RPMI7951 (cell line): ENCODE results near the gene RBM4. TPM values are rescaled to one million over a fixed set of nuclear protein-coding genes. Genes with fewer than 3 reads are reported as not detected.

Experiments
- DNase-seq: peaks from one replicate; pipeline ENCODE4 v3.0.0-alpha.2; 2012; ENCODE audit warnings: low read depth
- total RNA-seq: library from RNA; depleted of rRNA; stranded (reverse); fragments of >200 nt; shearing (Covaris generic); gene quantifications from 2 replicates; pipeline ENCODE4 v1.2.3, GENCODE V29; 2014

The RBM4 gene
- total RNA-seq, 1 experiment from 2014 or later, result 126 TPM

DNA sequence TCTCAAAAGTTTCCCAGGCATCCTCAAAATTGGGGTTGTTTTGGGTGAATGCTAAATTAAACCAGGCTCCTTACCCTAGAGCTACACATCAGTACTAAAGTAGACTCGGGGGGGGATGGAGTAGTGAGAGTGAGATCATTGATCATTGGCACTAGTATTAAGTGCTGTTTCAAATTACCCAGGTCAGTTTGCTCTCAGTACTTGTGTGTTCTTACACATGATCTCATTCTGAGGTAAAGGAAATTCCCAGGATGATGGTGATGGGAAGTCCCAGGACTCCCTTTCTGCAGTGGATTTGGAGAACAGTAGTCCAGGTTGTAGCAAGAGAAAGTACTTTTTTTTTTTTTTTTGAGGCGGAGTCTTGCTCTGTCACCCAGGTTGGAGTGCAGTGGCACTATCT lies 12.5 kb downstream of the RBM4 start:
- no peak for DNase-seq

DNA sequence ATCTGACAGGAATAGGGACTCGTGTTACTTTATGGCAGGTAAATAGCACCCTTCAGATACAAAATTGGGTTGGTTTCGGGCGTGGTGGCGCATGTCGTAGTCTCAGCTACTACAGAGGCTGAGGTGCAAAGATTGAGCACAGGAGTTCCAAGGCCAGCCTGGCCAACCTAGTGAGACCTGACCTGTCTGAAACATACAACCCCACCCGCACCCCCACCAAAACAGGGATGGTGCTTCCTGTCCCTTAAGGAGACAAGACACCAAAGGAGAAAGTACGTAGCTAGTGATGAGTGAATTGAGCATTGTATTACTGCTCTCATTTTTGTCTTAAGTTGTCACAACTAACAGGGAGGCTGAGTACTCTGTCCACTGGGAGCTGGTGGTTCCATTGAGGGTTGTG lies 14.1 kb downstream of the RBM4 start:
- no peak for DNase-seq

DNA sequence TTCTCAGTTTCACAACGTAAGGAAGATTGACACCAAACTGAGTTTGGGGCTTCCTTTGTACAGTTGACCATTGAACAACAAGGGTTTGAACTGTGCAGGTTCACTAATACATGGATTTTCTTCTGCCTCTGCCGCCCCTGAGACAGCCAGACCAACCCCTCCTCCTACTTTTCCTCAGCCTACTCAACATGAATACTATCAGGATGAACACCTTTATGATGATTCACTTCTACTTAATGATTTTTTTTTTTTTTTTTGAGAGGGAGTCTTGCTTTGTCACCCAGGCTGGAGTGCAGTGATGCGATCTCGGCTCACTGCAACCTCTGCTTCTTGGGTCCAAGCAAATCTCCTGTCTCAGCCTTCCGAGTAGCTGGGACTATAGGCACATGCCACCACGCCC lies 14.6 kb downstream of the RBM4 start:
- no peak for DNase-seq

DNA sequence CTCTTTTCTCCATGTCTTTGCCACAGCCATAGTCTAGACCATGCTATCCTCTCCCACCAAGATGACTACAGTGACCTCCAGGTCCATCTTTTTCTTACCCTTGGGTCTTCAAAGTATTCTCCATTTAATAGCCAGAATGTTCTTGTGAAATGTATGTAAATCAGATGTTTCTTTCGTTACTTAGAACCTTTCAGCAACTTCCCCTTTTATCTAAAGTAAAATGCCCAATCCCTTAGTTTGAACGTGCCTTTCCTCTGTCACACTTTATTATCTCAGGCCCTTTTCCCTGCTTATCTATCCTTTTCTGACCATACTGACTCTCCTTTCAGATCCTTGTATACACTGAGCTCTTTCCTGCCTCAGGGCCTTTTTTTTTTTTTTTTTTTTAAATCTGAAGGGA lies 21.3 kb downstream of the RBM4 start:
- DNase-seq, result no peak

DNA sequence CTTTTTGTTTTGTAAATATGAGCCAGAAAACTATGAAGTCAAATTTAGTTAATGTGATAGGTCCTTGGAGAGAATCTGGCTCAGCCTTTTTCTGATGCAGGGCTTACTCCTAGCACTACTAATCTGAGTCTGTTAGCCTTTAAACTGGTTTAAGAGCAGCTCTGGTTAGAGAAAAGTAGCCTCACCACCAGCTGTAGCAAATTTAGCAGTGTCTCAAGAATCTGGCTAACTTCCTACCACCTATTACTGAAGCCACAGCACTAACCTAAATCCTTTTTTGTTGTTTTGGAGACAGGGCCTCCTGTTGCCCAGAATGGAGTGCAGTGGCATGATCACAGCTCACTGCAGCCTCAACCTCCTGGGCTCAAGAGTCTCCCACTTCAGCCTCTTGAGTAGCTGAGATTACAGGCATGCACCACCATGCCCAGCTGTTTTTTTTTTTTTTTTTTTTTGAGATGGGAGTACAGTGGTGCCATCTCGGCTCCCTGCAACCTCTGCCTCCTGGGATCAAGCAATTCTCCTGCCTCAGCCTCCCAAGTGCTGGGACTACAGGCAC lies 25.3 kb downstream of the RBM4 start:
- DNase-seq, result no peak

DNA sequence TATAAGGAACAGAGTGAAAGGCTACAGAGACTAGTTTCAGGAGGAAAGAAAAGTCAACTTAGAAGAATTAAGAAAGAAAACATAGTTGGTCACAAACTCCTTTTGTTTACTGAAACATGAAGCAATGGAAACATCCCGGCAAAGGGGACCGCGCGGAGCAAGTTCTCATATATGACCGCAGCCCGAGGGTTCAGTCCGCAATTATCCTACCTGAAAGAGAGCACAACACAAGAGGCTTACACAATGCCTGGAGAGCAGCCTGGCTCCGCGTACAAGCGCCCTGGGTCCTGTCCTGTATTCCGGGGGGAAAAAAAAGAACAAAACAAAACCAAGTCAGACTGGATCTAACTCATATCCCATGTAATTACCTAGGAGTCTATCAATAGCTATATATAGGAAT lies 26.9 kb downstream of the RBM4 start:
- no peak for DNase-seq

DNA sequence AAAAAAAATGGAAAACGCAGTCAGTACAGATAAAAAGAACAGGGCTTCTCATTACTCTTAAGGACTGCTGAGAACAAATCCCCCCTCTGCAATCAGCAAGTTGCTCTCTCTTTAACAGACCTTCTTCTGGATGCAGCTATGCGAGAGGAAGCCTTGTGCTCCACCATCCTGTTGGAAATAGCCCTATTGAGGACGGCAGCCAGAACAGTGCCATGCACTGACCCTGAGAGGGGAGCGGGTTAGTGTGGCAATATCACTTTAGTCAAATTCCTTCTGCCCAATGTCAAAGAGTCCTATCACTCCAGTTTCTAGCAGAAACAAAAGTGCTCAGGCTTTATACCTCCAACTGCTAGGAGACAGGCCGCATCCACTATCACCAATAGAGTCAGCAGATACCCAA lies 32.3 kb downstream of the RBM4 start:
- DNase-seq, result no peak

DNA sequence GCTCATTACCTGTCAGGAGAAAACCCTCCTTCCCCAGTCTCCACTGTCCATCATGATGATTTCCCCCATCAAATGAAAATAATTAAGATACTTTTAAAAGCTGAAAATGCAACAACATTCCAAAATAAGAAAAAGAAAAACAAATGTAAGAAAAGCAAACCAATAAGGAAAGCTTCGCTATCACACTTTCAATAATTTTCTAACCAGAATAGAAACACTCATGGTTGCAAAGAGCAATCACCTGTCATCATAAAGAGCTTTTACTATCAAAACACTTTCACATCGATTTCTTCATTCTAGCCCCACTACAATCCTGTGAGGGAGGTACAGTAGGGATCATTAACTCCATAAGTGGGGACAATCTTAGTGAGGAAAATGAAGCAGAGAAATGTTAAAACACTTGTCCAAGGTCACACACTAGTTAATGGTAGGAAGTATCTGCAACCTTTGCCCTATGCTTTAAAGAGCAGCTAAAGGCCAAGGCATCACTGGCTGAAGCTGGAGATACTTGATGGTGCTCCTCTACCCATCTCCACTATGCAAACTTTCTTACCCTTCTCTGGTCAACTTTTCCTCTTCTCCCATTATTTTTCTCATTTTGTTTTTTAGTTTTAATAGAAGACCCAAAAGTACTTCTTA lies 36.6 kb downstream of the RBM4 start:
- no peak for DNase-seq

DNA sequence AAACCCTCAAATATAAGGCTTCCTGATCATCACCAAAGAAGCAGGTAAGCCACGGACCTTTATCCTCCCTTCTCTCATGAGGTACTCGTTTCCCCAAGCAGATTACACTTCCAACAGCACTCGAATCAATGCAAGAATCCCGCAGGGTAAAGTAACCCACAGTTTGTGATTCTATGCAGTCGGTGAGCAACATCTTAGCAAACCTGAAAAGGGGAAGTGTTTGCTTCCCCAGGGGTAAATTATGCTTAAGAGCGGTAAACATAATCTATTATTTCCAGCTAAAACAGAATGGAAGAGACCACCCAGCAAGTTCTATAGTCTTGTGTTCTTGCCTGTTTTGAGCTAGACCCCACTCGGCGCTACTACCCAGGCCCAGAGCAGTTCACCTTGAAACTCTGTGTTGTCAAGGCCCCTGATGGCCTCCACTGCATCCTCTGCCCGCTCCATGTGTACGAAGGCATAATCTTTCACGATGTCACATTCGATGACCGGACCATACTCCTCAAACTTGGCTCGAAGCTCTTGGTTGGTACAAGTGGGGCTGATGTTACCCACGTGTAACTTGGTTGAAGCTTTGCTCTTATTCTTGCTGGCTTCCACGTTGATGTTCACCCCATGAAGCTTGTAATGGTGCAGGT lies 37.9 kb downstream of the RBM4 start:
- no peak for DNase-seq

DNA sequence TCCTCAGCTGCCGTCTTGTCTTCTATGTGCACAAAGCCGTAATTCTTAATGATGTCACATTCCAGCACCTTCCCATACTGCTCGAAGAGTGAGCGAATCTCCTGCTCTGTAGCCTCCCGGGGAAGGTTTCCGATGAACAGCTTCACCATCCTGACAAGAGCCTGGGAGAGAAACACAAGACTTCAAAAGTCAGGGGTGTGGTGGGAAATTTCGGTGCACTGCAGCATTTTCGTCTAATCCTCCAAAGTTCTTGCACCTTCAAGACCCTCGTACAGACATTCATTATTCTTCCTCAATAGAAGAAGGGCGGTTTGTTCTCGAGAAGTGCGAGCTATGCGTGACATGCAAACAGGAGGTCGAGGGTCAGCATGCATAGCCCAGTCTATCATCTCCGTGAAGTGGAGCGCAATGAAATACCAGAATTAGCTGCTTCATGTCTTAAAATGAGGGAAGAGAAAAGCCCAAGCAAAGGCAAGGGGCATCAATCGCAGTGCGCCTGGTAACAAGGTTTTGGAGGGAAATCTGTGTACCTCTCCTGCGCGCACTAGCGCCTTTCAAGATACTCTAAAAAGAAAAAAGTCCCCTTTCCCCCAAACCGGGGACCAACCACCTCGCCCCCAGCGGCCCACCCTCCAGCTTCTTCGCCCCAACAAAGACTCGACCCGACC lies 38.6 kb downstream of the RBM4 start:
- no peak for DNase-seq

DNA sequence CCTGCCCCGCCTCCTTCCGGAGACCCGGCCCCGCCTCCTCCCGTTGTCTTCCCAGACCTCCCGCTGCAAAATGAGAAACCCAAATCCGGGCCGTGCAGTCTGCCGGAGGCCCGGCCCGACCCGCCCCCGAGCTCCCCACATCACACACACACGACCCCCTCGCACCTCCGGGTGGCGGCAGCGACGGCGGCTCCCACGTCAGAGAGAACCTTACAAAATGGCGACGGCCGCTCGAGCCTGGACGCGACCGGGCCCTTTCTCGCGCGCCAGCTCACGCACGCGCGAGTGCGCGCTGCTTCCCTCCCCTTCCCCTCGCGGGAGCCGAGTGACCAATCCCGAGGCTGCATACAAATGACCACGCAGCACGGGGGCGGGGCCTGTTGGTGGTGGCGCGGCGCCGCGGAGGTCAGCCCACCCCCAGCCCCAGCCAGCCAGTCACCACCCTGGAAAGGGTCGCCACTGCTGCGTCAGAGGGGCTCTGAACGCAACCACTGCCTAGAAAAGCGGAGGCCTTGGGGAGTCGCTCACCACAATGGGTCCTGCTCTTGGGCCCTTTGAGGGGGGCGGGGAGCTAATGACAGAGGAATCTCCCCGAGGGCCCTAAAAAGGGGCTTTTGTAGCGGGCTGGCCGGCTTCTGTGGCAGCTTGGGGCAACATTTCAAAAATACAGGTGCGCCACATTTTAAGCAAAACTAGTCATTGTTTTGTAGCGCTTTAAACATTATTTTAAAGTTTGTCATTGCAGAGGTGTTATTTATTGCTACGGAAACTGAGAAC lies 39.3 kb downstream of the RBM4 start, which contains the start of gene RBM4B:
TSS of gene RBM4B (minus strand) at position 289 of the 777 bp plus-strand sequence. CDS start 808 bp downstream, outside the sequence.
- peak; percentile 93 for DNase-seq

DNA sequence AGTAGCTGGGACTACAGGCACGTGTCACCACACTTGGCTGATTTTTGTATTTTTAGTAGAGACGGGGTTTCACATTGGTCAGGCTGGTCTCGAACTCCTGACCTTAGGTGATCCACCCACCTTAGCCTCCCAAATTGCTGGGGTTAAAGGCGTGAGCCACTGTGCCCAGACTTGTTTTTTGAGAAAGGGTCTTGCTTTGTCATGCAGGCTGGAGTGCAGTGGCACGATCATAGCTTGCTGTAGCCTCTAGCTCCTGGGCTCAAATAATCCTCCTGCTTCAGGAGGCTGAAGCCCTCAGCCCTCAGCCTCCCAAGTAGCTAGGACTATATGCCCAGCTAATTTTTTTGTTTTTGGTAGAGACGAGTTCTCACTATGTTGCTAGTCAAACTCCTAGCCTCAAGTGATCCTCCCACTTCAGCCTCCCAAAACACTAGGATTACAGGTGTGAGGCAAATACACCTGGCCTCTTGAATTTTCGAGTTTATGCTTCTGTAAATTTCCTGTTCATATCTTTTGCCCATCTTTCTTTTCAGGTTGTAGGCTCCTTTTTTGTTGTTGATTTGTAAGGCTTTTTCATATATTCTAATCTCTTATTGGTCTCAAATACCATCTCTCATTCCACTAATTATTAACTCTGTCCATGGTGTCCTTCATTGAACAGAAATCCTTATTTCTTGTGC lies 42.6 kb downstream of the RBM4 start:
- DNase-seq, result no peak

DNA sequence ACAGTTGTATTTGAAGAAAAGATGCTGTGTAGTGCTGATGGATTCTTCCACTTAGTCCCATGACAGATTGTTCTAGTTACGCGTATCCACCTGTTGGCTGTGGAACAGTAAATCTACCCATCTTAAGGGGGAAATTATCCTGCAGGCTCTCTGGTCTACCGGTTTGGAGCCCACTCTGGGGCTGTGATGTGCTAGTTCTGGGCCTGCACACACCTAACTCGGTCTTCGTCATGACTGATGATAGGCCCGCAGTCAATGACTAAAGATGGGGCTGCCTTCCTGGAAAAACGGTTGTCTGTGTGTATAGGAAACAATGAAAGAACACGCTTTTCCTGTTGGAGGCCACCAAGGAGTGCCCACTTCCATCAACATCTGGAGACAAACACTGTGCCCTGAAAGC lies 45.4 kb downstream of the RBM4 start:
- DNase-seq, result no peak

DNA sequence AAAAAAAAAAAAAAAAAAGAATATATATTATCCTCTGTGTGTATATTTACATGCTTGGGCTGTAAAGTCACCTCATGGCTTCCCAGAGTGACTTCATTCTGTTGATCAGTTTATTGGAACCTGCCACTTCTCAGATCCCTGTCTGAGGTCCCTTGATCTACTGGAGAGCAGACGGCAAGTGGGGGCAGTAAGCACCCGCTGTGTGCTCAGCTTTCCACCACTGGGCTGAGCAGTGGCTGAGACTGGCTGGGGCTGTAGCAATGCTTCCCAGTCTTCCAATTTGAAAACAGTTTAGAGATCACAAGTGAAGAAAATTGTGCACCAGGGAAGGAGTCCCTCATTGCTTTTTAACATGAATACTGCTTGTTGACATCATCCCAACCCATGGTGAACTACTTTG lies 46.1 kb downstream of the RBM4 start:
- no peak for DNase-seq

DNA sequence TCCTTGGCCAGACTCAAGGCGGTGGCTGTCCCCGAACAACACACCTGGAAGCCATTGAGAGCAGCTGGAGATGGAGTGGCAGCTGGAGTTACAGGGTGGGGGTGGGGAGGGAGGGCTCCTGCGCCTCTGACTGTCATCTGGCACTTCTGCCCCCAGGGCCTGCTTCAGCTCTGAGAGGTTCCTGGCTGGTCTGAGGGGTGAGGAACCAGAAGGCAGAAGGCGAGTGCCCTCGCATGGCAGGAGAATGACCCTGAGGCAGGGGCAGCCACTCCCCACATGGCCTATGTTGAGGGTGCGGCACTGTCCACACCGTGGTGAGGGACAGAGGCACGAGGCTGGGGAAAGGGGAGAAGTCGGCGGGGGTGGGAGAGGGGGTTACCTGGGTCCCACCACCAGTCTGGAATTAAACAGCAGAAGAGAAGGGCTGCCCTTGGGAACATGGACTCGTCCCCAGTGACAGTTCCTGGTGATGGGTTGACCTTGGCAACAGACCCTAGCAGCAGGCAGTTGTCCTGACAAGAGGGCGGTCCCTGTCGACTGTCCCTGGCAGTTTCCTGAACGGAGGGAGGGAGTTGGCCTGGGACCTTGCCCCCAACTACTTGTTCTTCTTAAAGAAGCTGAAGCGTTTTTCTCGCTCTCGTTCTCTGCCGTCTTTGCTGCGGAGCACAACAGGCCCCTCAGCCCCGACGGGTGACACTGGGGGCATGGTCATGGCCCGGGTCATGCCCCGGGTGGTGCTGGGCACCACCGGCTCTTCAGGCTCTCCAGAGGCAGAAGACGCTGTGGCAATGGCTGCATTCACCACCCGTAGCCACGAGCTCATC lies 47.0 kb downstream of the RBM4 start:
- DNase-seq, result peak; percentile 12

DNA sequence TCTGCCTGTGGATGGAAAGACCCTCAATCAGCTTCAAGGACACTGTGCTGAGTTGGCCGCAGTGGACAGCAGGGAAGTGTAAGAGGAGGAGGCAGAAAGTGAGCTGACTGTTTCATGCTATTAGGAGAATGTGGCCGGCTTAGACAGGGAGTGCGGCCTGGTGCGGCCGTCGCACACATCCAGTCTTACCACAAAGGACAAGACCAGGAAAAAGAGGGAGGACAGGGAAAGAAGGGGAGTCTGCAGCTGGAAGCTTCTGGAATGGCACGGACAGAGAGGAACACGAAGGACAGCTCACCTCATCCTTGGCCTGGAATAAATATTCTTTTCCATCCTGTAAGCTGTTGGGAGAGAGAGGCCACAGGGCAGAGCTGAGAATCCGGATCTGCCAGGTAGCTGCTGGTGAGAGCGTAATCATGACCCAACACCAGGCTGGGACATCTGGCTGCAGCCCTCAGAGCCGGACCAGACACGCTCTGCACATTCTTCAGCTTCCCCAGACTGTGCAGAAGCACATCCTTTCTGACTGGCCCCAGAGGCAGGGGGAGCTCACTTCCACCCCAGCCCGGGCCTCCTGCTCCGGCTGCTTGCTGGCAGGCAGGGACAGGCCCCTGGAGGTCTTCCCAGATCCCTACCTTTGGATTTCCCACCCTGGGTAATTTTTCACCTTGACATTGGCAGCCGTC lies 47.7 kb downstream of the RBM4 start:
- DNase-seq, result no peak

DNA sequence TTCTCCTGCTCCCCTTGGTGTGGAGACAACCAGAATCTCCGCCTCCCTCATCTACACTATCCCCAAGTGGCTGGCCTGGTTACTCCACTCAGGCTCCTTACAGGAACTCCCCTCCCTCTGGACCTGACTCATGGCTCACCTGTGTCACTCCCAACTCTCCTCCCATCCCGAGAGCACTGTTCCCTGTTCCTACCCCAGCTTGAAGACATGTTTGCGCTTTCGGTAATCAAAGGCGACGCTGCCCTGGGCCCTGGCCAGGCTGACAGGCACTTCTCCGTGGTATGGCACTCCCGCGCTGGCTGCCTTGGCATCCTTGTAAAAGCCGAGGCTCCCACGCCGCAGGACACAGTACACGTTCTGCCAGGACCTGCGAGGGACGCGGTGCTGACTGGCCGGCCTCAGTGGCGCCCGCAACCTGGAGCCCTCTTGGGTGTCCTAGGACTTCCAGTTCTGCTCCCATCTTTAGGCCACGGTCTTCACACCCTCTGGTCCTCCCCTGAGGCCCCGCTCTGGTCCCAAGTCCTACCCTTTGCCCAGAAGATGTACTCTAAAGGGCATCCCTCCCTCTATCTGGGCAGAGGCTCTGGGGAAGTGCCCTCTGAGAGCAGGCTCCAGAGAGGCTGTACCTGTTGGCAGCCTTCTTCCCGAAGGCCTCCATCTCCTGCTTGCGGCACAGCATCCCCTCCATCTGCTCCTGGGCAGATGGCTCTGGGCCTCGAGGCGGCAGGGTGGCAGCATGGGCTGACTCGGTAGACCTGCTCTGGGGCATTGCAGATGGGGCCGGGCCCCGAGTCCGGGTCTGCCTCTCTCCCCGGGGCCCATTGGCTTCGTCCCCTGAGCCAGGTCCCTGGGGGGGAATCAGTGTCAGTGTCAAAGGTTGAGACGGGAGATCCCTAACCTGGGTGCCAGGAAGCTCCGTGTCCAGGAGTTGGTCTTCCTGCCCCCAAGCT lies 48.6 kb downstream of the RBM4 start:
- no peak for DNase-seq

DNA sequence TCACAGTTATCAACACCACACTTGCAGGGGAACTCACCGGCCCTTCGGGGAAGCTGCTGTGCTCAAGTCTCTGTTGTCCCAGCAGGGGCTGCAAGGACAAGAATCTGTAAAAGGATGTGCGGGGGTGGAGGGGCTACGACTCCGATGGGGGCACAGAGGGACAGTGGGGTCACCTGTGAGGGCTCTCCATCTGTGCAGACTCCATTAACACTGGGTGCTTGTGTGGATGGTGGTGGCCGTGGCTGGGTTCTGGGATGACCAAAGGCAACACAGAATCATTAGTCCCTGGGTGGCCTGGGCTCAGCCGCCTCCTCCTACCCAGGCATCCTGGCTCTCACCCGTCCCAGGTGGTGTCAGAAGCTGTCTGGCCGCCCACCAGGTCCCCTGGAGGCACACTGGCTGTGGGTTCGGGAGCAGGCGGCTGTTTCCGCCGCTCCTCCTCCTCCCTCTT lies 49.4 kb downstream of the RBM4 start:
- DNase-seq, result no peak
